Common myeloid progenitor, CD34-positive (primary cell): Measurements from ENCODE around the gene MGAT4A.

Experiments used
- CTCF ChIA-PET: fragments of 350-600 bp; sonication (Branson Sonifier 250); formaldehyde crosslinking; loops from one replicate; lab custom pipeline; 2021; ENCODE audit warnings: antibody characterized with exemption; lab: Charles Lee
- POLR2A ChIA-PET: fragments of 350-600 bp; sonication (Branson Sonifier 250); formaldehyde crosslinking; loops from one replicate; lab custom pipeline; 2021; ENCODE audit warnings: antibody characterized with exemption; lab: Charles Lee
- DNase-seq, 3 donors: peaks; one replicate each; pipeline versions ENCODE4 v3.0.0 to v3.0.0-alpha.2; 2013
- H3K27ac ChIP-seq, 2 experiments: 1 replicate in 1 of 2; 2 replicates in 1 of 2; pipeline ENCODE4 v1.7.0; 2013; ENCODE audit warnings: inconsistent platforms in 2 of 2, low read length in 2 of 2, mild to moderate bottlenecking in 2 of 2, low read depth in 1 of 2, moderate library complexity in 1 of 2; ENCODE audit not compliant: severe bottlenecking in 2 of 2, insufficient read depth in 1 of 2, poor library complexity in 1 of 2
- H3K27me3 ChIP-seq, 5 experiments: replicated peaks in 2 of 5; 1 replicate in 3 of 5; 2 replicates in 2 of 5; pipeline versions ENCODE4 v1.6.1 to v1.7.0; 2013; ENCODE audit warnings: low read length in 4 of 5, mild to moderate bottlenecking in 2 of 5, moderate library complexity in 2 of 5, inconsistent platforms in 1 of 5; ENCODE audit not compliant: insufficient read depth in 5 of 5, control insufficient read depth in 4 of 5
- H3K36me3 ChIP-seq, 4 experiments: 1 replicate in 2 of 4; 2 replicates in 2 of 4; pipeline versions ENCODE4 v1.6.1 to v1.7.0; 2013; ENCODE audit warnings: low read length in 3 of 4, control low read depth in 1 of 4, mild to moderate bottlenecking in 1 of 4; ENCODE audit not compliant: control insufficient read depth in 4 of 4, insufficient read depth in 4 of 4
- H3K4me1 ChIP-seq, 4 experiments: 1 replicate in 3 of 4; 2 replicates in 1 of 4; pipeline versions ENCODE4 v1.6.1 to v1.7.1; 2013; ENCODE audit warnings: low read length in 3 of 4, mild to moderate bottlenecking in 3 of 4, control low read depth in 1 of 4, inconsistent platforms in 1 of 4, moderate library complexity in 1 of 4; ENCODE audit not compliant: control insufficient read depth in 4 of 4, insufficient read depth in 4 of 4; ENCODE audit errors: control extremely low read depth in 1 of 4
- H3K4me3 ChIP-seq, 7 experiments: 1 replicate in 4 of 7; 2 replicates in 3 of 7; pipeline versions ENCODE4 v1.5.1 to v1.7.0; 2013; ENCODE audit warnings: mild to moderate bottlenecking in 7 of 7, low read length in 6 of 7, moderate library complexity in 6 of 7, inconsistent platforms in 2 of 7, low read depth in 2 of 7, control low read depth in 1 of 7; ENCODE audit not compliant: insufficient read depth in 4 of 7, control insufficient read depth in 1 of 7; ENCODE audit errors: extremely low read depth in 1 of 7
- H3K9me3 ChIP-seq, 5 experiments: 1 replicate in 4 of 5; 2 replicates in 1 of 5; pipeline versions ENCODE4 v1.6.1 to v1.7.1; 2013; ENCODE audit warnings: low read length in 4 of 5, mild to moderate bottlenecking in 2 of 5, inconsistent platforms in 1 of 5, low read depth in 1 of 5, moderate library complexity in 1 of 5; ENCODE audit not compliant: control insufficient read depth in 4 of 5, insufficient read depth in 2 of 5; ENCODE audit errors: control extremely low read depth in 1 of 5
- WGBS: methylation state at CpG from one replicate; pipeline ENCODE4 v1.1.5; 2013; ENCODE audit not compliant: insufficient coverage; 5-methylcytosine and 5-hydroxymethylcytosine counted together

The MGAT4A gene

GRCh38 chr2:98577313-98577712 lies 153.6 kb downstream of the MGAT4A start:
- no peaks in the 10 kb centered on the region for H3K4me1 ChIP-seq
- DNase-seq, result no peak
- CTCF ChIA-PET, result interaction anchor here (1.0 to 1.1 kb wide), 2 partner anchors 12 to 83 kb away, joined by 3 read pairs; no protein-coding TSS in a partner anchor
- WGBS, result 93% methylated on average over 10 of the region's 10 CpGs
- no peaks in the 10 kb centered on the region for H3K9me3 ChIP-seq
- no peak overlapping the region for H3K27ac ChIP-seq
- peaks cover 6 to 60% (median 47%) of the 10 kb centered on the region in 4 experiments for H3K36me3 ChIP-seq
- POLR2A ChIA-PET, result no interaction called here
- H3K27me3 ChIP-seq, result no peaks in the 10 kb centered on the region
- H3K4me3 ChIP-seq, result no peak overlapping the region

GRCh38 chr2:98576666-98577312 lies 154.1 kb downstream of the MGAT4A start:
- peaks cover 4 to 61% (median 47%) of the 10 kb centered on the region in 4 experiments for H3K36me3 ChIP-seq
- no peak for DNase-seq
- 96% methylated on average over 21 of the region's 22 CpGs for WGBS
- CTCF ChIA-PET, result interaction anchor here (1.1 kb wide), 1 partner anchor 12 kb away, joined by 3 read pairs; no protein-coding TSS in a partner anchor
- no peaks in the 10 kb centered on the region for H3K4me1 ChIP-seq
- H3K27ac ChIP-seq, result no peak overlapping the region
- no peaks in the 10 kb centered on the region for H3K27me3 ChIP-seq
- H3K4me3 ChIP-seq, result no peak overlapping the region
- no peaks in the 10 kb centered on the region for H3K9me3 ChIP-seq
- POLR2A ChIA-PET, result no interaction called here

- ChIA-PET POLR2A (no interaction called here), CTCF (interaction anchor here (1.0 to 1.3 kb wide), 3 partner anchors 11 to 16 kb away, joined by 3 read pairs; no protein-coding TSS in a partner anchor)
- no peak overlapping the region for H3K27ac ChIP-seq
- WGBS, result 100% methylated on average over 11 of the region's 13 CpGs
- peaks cover 9 to 78% (median 56%) of the 10 kb centered on the region in 4 experiments for H3K36me3 ChIP-seq
- no peaks in the 10 kb centered on the region for H3K27me3 ChIP-seq
- no peak for DNase-seq
- no peaks in the 10 kb centered on the region for H3K9me3 ChIP-seq
- no peak overlapping the region for H3K4me3 ChIP-seq
- H3K4me1 ChIP-seq, result no peaks in the 10 kb centered on the region
These were observed 157.5 kb downstream of the MGAT4A start for GRCh38 chr2:98573426-98573825.

- no peaks in the 10 kb centered on the region for H3K9me3 ChIP-seq
- H3K4me1 ChIP-seq, result no peaks in the 10 kb centered on the region
- no peaks in the 10 kb centered on the region for H3K27me3 ChIP-seq
- no peak overlapping the region for H3K27ac ChIP-seq
- H3K36me3 ChIP-seq, result peaks cover 9 to 80% (median 56%) of the 10 kb centered on the region in 4 experiments
- POLR2A ChIA-PET, result no interaction called here
- DNase-seq, result no peak
- CTCF ChIA-PET, result interaction anchor here (1.0 to 1.6 kb wide), 5 partner anchors 10 to 15 kb away, joined by 3 read pairs; no protein-coding TSS in a partner anchor
- 97% methylated on average over 12 of the region's 15 CpGs for WGBS
- no peak overlapping the region for H3K4me3 ChIP-seq
These were observed 158.3 kb downstream of the MGAT4A start for GRCh38 chr2:98572676-98573075.

- DNase-seq, result no peak
- H3K27me3 ChIP-seq, result no peaks in the 10 kb centered on the region
- POLR2A ChIA-PET, result interaction anchor here (0.6 kb wide), 1 partner anchor 16 kb away, joined by 3 read pairs; no protein-coding TSS in a partner anchor
- peaks cover 9 to 80% (median 55%) of the 10 kb centered on the region in 4 experiments for H3K36me3 ChIP-seq
- no peaks in the 10 kb centered on the region for H3K9me3 ChIP-seq
- no CpG with 5 or more reads among the region's 5 CpGs for WGBS
- no peak overlapping the region for H3K27ac ChIP-seq
- H3K4me1 ChIP-seq, result no peaks in the 10 kb centered on the region
- CTCF ChIA-PET, result interaction anchor here (1.0 to 1.6 kb wide), 5 partner anchors 10 to 15 kb away, joined by 3 read pairs; no protein-coding TSS in a partner anchor
- H3K4me3 ChIP-seq, result no peak overlapping the region
These were observed 158.7 kb downstream of the MGAT4A start for GRCh38 chr2:98572211-98572610.

GRCh38 chr2:98571796-98572195 lies 159.1 kb downstream of the MGAT4A start:
- Histone ChIP-seq H3K36me3 (peaks cover 7 to 80% (median 53%) of the 10 kb centered on the region in 4 experiments), H3K27ac (no peak overlapping the region)
- POLR2A ChIA-PET, result interaction anchor here (0.6 kb wide), 1 partner anchor 17 kb away, joined by 3 read pairs; no protein-coding TSS in a partner anchor

GRCh38 chr2:98571121-98571701 lies 159.7 kb downstream of the MGAT4A start:
- H3K27me3 ChIP-seq, result no peaks in the 10 kb centered on the region
- ChIA-PET POLR2A (no interaction called here), CTCF (interaction anchor here (1.3 kb wide), 2 partner anchors 11 to 158 kb away, joined by 3 read pairs; no protein-coding TSS in a partner anchor)
- no peaks in the 10 kb centered on the region for H3K4me1 ChIP-seq
- no peak overlapping the region for H3K4me3 ChIP-seq
- H3K27ac ChIP-seq, result no peak overlapping the region
- H3K36me3 ChIP-seq, result peaks cover 7 to 80% (median 54%) of the 10 kb centered on the region in 4 experiments
- no peaks in the 10 kb centered on the region for H3K9me3 ChIP-seq
- WGBS, result over 99% methylated on average over 9 of the region's 13 CpGs
- DNase-seq, result no peak

More at GRCh38 chr2:98571796-98572195, 159.1 kb downstream of the MGAT4A start:
- Histone ChIP-seq H3K27me3 (no peaks in the 10 kb centered on the region), H3K4me3 (no peak overlapping the region), H3K9me3 (no peaks in the 10 kb centered on the region), H3K4me1 (no peaks in the 10 kb centered on the region)
- CTCF ChIA-PET, result interaction anchor here (1.3 to 1.6 kb wide), 2 partner anchors 11 to 13 kb away, joined by 3 read pairs; no protein-coding TSS in a partner anchor
- 98% methylated on average over 7 of the region's 9 CpGs for WGBS
- DNase-seq, result no peak
